HL-60 (cell line): ENCODE measurements around the gene ALK.

Experiments used
- DNase-seq, 2 experiments: peaks; one replicate each; pipeline ENCODE4 v3.0.0-alpha.2; 2010 to 2020; ENCODE audit warnings: low read depth in 1 of 2, low spot score in 1 of 2
- H3K27ac ChIP-seq: fragments of 250-450 bp; sonication (Bioruptor Pico); replicated peaks from 2 replicates; pipeline ENCODE4 v1.5.1; 2020; ENCODE audit warnings: mild to moderate bottlenecking, moderate library complexity
- H3K27me3 ChIP-seq: fragments of 250-450 bp; sonication (Bioruptor Pico); 2 replicates; pipeline ENCODE4 v1.5.1; 2021; ENCODE audit warnings: mild to moderate bottlenecking, moderate library complexity; ENCODE audit not compliant: insufficient read depth, poor library complexity, severe bottlenecking
- H3K4me3 ChIP-seq: replicated peaks from 2 replicates; pipeline ENCODE4 v1.5.1; 2011; ENCODE audit warnings: mild to moderate bottlenecking, control low read depth, low read length; ENCODE audit not compliant: insufficient read depth
- CTCF ChIP-seq: IDR thresholded peaks from one replicate; pipeline ENCODE4 v1.5.1; 2011; ENCODE audit warnings: low read length, control low read depth, inconsistent platforms; ENCODE audit not compliant: insufficient read depth
- GABPA ChIP-seq: IDR thresholded peaks from 2 replicates; pipeline ENCODE4 v1.6.1; 2012; ENCODE audit warnings: low read depth
- POLR2AphosphoS5 ChIP-seq: IDR thresholded peaks from 2 replicates; pipeline ENCODE4 v1.6.1; 2012; ENCODE audit warnings: low read depth
- SPI1 ChIP-seq: IDR thresholded peaks from 2 replicates; pipeline ENCODE4 v1.6.1; 2012; ENCODE audit warnings: low read depth, mild to moderate bottlenecking, borderline replicate concordance
- TF ChIP-seq, protein P1 (sequence below): IDR thresholded peaks from 2 replicates; pipeline ENCODE4 v1.6.1; 2012; ENCODE audit warnings: low read depth; ENCODE audit not compliant: insufficient replicate concordance

ALK gene

DNA sequence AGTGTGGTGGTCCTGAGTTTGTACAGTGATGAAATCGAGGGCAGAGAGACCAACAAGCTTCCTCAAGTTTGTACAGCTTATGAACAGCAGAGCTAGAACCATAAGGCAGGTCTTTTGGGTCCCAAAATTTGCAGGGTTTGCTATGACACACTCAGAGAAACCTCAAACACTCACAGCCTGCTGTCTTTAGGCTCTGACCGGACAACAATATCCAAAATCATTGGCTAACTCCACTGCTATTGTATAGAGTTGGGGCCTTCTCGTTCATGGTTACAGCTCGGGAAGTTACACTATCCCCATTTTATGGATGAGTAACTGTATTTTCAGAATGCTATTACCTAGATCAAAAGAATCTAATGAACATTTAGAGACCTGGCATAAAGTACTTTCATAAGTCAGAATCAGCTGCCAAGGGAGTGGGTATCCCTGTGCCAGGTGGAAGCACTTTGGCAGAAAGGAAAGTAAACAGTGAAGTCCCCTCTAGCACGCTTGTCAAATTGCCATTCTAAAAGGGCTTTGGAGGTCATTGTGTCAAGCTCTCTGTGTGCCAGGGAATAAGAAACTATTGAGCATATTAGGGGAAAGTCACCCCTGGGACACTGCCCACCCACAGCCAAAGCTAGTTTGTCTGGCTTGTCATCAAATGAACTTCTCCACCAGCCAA is 331.8 kb downstream of the ALK start:
- DNase-seq = no peak
- H3K27ac ChIP-seq = no peak overlapping the region
- H3K4me3 ChIP-seq = no peak overlapping the region
- no peaks in the 10 kb centered on the region for H3K27me3 ChIP-seq
- TF ChIP-seq CTCF (no peak), GABPA (no peak), POLR2AphosphoS5 (no peak), SPI1 (no peak)
- TF ChIP-seq, protein P1, sequence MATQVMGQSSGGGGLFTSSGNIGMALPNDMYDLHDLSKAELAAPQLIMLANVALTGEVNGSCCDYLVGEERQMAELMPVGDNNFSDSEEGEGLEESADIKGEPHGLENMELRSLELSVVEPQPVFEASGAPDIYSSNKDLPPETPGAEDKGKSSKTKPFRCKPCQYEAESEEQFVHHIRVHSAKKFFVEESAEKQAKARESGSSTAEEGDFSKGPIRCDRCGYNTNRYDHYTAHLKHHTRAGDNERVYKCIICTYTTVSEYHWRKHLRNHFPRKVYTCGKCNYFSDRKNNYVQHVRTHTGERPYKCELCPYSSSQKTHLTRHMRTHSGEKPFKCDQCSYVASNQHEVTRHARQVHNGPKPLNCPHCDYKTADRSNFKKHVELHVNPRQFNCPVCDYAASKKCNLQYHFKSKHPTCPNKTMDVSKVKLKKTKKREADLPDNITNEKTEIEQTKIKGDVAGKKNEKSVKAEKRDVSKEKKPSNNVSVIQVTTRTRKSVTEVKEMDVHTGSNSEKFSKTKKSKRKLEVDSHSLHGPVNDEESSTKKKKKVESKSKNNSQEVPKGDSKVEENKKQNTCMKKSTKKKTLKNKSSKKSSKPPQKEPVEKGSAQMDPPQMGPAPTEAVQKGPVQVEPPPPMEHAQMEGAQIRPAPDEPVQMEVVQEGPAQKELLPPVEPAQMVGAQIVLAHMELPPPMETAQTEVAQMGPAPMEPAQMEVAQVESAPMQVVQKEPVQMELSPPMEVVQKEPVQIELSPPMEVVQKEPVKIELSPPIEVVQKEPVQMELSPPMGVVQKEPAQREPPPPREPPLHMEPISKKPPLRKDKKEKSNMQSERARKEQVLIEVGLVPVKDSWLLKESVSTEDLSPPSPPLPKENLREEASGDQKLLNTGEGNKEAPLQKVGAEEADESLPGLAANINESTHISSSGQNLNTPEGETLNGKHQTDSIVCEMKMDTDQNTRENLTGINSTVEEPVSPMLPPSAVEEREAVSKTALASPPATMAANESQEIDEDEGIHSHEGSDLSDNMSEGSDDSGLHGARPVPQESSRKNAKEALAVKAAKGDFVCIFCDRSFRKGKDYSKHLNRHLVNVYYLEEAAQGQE = no peak

DNA sequence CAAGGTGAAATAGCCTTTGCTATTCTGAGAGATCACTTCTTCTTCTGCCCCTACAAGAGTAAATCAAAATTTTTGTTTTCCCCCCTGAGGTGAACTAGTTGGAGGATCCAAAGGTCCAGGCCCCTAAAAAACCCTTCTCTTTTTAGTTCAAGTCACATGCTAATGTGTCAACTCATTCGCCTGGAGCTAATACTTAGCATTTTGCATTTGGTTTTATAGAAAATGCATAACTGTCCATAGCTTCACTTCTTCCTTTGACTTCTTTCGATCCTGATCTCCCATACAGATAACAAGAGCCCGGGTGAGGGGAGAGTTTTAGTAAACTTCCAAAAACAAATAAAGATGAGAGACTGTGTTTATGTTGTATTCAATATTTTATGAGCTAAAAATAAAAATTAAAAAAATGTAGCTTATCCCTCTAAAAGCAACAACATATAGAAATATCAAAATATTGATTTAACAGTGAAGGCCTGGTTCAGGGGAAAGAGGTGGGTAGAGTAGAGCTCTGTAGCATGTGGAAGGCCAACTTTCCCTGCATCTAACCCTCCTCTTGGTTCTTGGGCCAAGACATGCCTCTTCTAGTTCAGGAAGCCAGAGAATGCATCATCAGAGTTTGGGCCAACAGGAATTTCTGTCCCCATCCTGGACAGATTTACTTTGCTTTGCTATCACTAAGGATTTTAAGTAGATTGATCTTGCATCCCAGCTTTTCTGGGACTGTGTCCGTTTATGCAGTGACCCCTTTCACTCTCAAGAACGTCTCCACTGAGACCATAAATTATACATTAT is 333.8 kb downstream of the ALK start:
- Histone ChIP-seq H3K27ac (no peak overlapping the region), H3K4me3 (no peak overlapping the region), H3K27me3 (no peaks in the 10 kb centered on the region)
- no peak for DNase-seq
- TF ChIP-seq CTCF (no peak), GABPA (no peak), SPI1 (no peak), POLR2AphosphoS5 (no peak)
- TF ChIP-seq, protein P1 = no peak

GRCh38 chr2:29586919-29587318 is 334.5 kb downstream of the ALK start:
- Histone ChIP-seq H3K27ac (no peak overlapping the region), H3K4me3 (no peak overlapping the region), H3K27me3 (no peaks in the 10 kb centered on the region)
- no peak for DNase-seq
- no peak for TF ChIP-seq SPI1
- no peak for TF ChIP-seq GABPA
- no peak for TF ChIP-seq CTCF
- TF ChIP-seq POLR2AphosphoS5 = no peak
- TF ChIP-seq, protein P1 = no peak
